Posterior vena cava (tissue), 2 donors: ENCODE results near the gene NRXN3. TPM values are rescaled to one million over a fixed set of nuclear protein-coding genes. Genes with fewer than 3 reads are reported as not detected.

ENCODE experiments used
- DNase-seq: peaks from one replicate; pipeline ENCODE4 v3.0.0-alpha.2; 2020; ENCODE audit warnings: low spot score
- intact Hi-C, 2 donors: fragments of 100-400 bp; cut with DNase I; formaldehyde crosslinking; loops; one replicate each; pipeline versions ENCODE4 v1.14.1 to v1.14.2; 2022 to 2023
- long read RNA-seq, 2 donors: library from polyadenylated mRNA; unstranded; transcript quantifications; one replicate each; pipeline ENCODE4 v2.0.0, GENCODE V29; 2020 to 2021
- total RNA-seq, 2 donors: library from RNA; stranded (reverse); fragmentation: NEBNext Ultra II Directional; extraction: Animal tissue kit (Norgen Biotek cat#: 25700); gene quantifications; one replicate each; pipeline ENCODE4 v1.2.1, GENCODE V29; 2021
- donor health status: DM: yes; HTN: yes; CAD: no.
- donor health status: DM: yes; HTN: yes; CAD: no.

NRXN3 gene
- total RNA-seq = 10 to 100 TPM; 11.8 to 14.3 TPM
- long read RNA-seq, donor 1, full-length matches to known transcripts = 1 of 12 reads
- long read RNA-seq, donor 1, partial matches to known transcripts = 1 of 12 reads
- long read RNA-seq, donor 1, other reads (novel, unspliced or antisense) = 10 of 12 reads
- long read RNA-seq, donor 2, partial matches to known transcripts = 4 of 8 reads
- long read RNA-seq, donor 2, other reads (novel, unspliced or antisense) = 4 of 8 reads

- intact Hi-C loops = no loop called here
- no peak for DNase-seq
These were observed at the start of gene NRXN3 for GRCh38 chr14:78170203-78170602. Gene NRXN3, plus strand, starts transcription at chr14:78170373. Its CDS starts 72,721 bp downstream, at chr14:78243094.

GRCh38 chr14:78122436-78122835 is 47.7 kb upstream of the NRXN3 start:
- intact Hi-C loops = loop anchor here in 1 of 2 donors (5.0 kb wide), 1 partner anchor 840 kb away; no protein-coding TSS in a partner anchor
- DNase-seq = no peak

GRCh38 chr14:78123650-78124253 is 46.4 kb upstream of the NRXN3 start:
- no peak for DNase-seq
- intact Hi-C loops = loop anchor here in 1 of 2 donors (5.0 kb wide), 1 partner anchor 841 kb away; no protein-coding TSS in a partner anchor

GRCh38 chr14:78127961-78128360 is 42.2 kb upstream of the NRXN3 start:
- no peak for DNase-seq

GRCh38 chr14:78129375-78129774 is 40.8 kb upstream of the NRXN3 start:
- no peak for DNase-seq
- intact Hi-C loops = no loop called here

More at GRCh38 chr14:78127961-78128360, 42.2 kb upstream of the NRXN3 start:
- intact Hi-C loops = no loop called here

- no peak for DNase-seq
- intact Hi-C loops = no loop called here
These were observed 39.8 kb upstream of the NRXN3 start for GRCh38 chr14:78130356-78130755.

GRCh38 chr14:78131201-78131600 is 39.0 kb upstream of the NRXN3 start:
- DNase-seq = no peak
- intact Hi-C loops = no loop called here

GRCh38 chr14:78131616-78132015 is 38.6 kb upstream of the NRXN3 start:
- DNase-seq = no peak
- intact Hi-C loops = no loop called here

GRCh38 chr14:78135450-78135891 is 34.7 kb upstream of the NRXN3 start:
- DNase-seq = no peak
- intact Hi-C loops = no loop called here

GRCh38 chr14:78136695-78137094 is 33.5 kb upstream of the NRXN3 start:
- no peak for DNase-seq
- intact Hi-C loops = no loop called here

GRCh38 chr14:78141590-78141989 is 28.6 kb upstream of the NRXN3 start:
- intact Hi-C loops = no loop called here
- no peak for DNase-seq

- intact Hi-C loops = no loop called here
- no peak for DNase-seq
These were observed 27.2 kb upstream of the NRXN3 start for GRCh38 chr14:78142998-78143397.

GRCh38 chr14:78143489-78144145 is 26.6 kb upstream of the NRXN3 start:
- intact Hi-C loops = no loop called here
- no peak for DNase-seq

- DNase-seq = no peak
- intact Hi-C loops = no loop called here
These were observed 17.7 kb upstream of the NRXN3 start for GRCh38 chr14:78152201-78153063.

GRCh38 chr14:78153064-78153341 is 17.2 kb upstream of the NRXN3 start:
- DNase-seq = no peak
- intact Hi-C loops = no loop called here

GRCh38 chr14:78154827-78155226 is 15.3 kb upstream of the NRXN3 start:
- intact Hi-C loops = no loop called here

GRCh38 chr14:78156196-78156595 is 14.0 kb upstream of the NRXN3 start:
- intact Hi-C loops = no loop called here
- DNase-seq = no peak

More at GRCh38 chr14:78154827-78155226, 15.3 kb upstream of the NRXN3 start:
- DNase-seq = no peak

- intact Hi-C loops = no loop called here
- DNase-seq = no peak
These were observed 12.4 kb upstream of the NRXN3 start for GRCh38 chr14:78157494-78158437.

- intact Hi-C loops = no loop called here
- no peak for DNase-seq
These were observed 8.0 kb upstream of the NRXN3 start for GRCh38 chr14:78162202-78162601.
